ENCODE results near the gene TALDO1.
A peak's percentile ranks its signal among the peaks of the same experiment; 100 is the strongest.
"Not testable (repeated sequence)": the region's sequence is repeated elsewhere in the genome, so short reads cannot be mapped to it uniquely, and the experiment has no call there.

The TALDO1 gene

GRCh38 chr11:719214-720016, 27.8 kb upstream of the TALDO1 start:
- no peak for DNase-seq (ENCODE audit: low read depth in 2 of 2)

- no peak for DNase-seq (ENCODE audit: low read depth in 2 of 2)
Observed at GRCh38 chr11:720017-720641, 27.1 kb upstream of the TALDO1 start.

- no peak for DNase-seq (ENCODE audit: low read depth in 2 of 2)
Observed at GRCh38 chr11:720642-721246, 26.5 kb upstream of the TALDO1 start.

DNA sequence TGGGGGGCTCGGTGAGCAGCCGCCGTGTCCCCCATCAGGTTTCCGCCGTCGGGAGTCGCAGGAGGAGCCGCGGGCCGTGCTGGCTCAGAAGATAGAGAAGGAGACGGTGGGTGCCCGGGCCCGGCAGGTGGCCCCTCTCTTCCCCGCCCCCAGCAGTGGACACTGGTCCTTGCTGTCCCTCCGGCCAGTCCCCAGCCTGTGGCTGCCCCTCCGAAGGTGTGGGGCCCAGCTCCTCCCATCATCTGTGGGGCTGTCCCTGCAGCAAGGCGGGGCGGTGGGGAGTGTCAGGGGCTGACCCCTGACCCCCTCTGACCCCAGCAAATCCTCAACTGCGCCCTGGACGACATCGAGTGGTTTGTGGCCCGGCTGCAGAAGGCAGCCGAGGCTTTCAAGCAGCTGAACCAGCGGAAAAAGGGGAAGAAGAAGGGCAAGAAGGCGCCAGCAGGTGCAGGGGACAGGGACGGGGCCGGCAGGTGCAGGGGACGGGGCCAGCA, 26.0 kb upstream of the TALDO1 start:
- no peak for DNase-seq (ENCODE audit: low read depth in 2 of 2)

GRCh38 chr11:721741-722345, 25.4 kb upstream of the TALDO1 start:
- DNase-seq (ENCODE audit: low read depth in 2 of 2), result no peak

- DNase-seq (ENCODE audit: low read depth in 2 of 2), result no peak
Observed at GRCh38 chr11:722346-722811, 24.9 kb upstream of the TALDO1 start.

DNA sequence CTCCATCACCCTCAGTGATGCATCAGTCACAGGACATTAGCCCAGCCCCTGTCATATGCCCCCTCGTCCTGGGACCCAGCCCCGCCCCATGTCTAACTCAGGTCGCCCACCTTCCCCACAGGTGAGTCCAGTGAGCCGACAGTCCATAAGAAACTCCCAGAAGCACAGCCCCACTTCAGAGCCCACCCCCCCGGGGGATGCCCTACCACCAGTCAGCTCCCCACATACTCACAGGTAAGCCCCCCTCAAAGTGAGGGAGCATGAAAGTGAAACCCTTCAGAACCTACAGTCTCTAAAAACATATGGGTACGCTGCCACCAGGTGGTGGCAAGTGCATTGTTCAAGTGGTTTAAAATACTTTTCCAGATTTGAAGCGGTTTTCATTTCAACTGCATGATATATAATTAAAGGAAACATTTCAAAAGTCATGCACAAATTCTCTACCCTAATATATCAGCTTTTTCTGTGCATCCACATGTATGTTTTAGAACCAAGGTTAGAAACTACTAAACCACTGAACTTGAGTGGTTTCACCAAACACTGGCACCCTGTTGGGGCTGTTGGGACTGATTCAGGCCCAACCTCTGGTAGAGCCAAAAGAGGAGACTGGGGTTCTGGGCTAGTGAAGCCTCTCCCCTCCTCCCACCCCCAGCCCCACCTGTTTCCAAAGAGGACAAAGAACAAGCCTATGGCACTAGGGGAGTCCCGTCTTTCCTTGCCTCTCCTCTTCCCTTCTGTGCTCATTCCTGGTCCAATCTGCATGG, 24.0 kb upstream of the TALDO1 start:
- DNase-seq (ENCODE audit: low read depth in 2 of 2), result no peak

DNA sequence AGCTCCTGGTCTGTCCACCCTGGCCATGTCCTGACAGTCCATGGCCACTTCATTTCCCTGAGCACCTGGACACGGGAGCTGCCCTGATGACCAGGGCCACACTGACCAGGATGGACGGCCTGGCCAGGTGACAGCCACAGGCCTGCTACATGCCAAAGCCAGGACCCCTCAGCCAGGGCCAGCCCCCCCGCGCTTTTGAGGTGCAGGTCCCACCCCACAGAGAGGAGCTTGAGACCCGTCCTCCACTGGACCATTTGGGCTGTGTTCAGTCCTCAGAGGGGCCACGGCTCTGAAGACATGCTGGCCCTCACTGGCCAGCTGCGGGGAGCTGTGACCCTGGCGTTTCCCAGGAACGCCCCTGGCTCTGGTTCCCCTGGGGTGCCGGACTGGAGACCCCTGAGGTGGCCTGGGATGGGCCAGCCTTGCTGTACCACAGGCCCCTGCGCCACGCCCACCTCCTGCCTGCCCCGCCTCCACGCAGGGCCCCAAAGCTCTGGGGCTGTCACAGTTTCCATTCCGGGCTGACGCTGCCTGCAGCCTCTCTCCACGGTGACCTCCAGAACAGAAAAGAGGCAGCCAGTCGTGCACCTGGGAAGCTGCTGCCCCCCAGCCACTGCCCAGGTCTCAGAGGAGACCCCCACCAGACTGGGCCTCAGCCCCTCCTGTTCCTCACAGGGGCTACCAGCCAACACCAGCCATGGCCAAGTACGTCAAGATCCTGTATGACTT, 23.1 kb upstream of the TALDO1 start:
- no peak for DNase-seq (ENCODE audit: low read depth in 2 of 2)

- DNase-seq (ENCODE audit: low read depth in 2 of 2), result no peak
Observed at GRCh38 chr11:724778-725386, 22.4 kb upstream of the TALDO1 start.

DNA sequence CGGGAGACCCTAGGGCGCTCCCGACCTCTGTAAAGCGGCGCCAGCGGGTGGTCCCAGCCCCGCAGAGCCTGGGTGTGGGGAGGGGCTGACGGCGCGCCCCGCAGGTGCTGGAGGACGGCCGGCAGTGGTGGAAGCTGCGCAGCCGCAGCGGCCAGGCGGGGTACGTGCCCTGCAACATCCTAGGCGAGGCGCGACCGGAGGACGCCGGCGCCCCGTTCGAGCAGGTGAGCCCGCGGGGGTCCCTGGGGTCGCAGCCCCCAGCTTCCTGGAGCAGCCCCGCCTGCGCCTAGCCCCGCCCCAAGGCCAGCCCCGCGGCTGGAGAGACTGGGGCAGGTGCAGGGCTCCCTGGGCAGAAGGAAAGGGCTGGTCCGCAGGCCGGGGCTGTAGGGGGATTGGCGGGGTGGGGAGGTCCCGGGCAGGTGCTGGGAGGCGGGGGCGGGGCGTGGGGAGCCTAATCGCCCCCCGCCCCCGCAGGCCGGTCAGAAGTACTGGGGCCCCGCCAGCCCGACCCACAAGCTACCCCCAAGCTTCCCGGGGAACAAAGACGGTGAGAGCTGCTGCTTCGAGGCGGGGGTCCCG, 21.6 kb upstream of the TALDO1 start:
- DNase-seq (ENCODE audit: low read depth in 2 of 2), result no peak

GRCh38 chr11:726278-727220, 20.7 kb upstream of the TALDO1 start:
- no peak for DNase-seq (ENCODE audit: low read depth in 2 of 2)

- no peak for DNase-seq (ENCODE audit: low read depth in 2 of 2)
Observed at GRCh38 chr11:727281-727701, 20.0 kb upstream of the TALDO1 start.

DNA sequence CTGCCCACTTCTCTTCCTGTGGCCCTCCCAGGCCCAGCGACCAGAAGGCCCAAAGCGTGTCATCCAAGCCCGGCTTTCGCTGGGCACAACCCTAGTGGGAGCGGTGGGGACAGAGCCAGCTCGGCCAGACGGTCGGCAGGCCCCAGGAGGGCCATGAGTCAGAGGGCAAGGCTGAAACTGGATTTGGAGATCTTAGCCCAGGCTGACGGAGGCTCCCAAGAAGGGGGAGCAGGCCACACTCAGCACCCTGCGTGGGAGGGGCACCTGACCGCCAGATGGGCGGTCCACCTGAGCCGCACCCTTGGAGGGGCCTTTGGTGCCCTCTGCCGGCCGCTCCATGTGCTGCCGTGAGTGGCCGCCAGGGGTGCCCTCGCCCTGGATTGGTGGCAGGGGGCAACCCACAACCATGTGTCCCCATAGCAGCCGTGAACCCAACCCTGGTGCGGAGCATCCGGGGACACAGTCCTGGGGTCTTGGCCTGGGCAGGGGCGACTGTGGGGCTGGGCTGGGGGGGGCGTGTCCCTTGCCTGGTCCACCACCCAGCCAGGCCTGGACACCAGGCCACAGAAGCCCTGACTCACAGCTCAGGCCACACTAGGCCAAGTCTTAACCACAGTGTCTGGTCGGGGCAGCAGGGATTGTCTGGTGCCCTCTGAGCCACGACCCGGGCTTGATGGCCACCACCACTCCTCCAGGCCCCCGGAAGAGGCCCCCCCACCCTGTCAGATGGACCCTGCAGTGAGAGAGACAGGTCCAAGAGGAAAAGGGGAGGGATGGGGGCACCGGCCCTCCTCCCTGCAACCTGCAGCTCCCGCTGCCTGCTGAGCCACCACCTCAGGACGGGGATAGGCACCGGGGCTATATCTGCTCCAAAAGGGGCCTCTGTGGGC, 19.2 kb upstream of the TALDO1 start:
- peak; percentile 61 to 76 for DNase-seq (ENCODE audit: low read depth in 2 of 2)

- no peak for DNase-seq (ENCODE audit: low read depth in 2 of 2)
Observed at GRCh38 chr11:728901-729491, 18.3 kb upstream of the TALDO1 start.

DNA sequence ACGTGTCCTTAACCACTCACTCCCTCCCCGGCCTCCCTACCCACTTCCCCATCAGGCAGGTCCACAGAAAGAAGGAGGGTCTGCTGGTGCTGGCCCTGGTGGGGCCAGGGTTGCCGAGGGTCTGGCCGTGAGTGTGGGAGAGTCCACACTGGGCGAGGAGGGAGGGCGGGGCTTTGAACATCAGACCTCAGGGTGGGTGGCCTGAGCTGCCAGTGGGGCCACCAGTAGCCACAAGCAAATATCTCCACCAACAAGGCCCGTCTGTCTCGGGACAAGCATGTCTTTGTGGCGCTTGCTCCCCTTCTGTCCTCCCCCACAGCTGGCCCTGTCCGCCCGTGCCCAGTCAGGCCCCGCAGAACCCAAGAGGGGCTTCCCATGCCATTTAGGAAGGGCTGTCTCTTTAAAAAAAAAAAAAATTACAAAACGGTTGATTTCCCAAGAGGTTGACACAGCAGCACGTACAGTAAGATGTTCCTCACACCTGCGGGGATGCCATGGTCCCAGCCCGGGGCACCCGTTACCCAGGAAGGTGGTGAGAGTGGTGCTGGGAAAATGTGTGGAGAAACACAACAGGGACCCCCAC, 17.7 kb upstream of the TALDO1 start:
- DNase-seq (ENCODE audit: low read depth in 2 of 2), result no peak

- no peak for DNase-seq (ENCODE audit: low read depth in 2 of 2)
Observed at GRCh38 chr11:733072-733471, 14.2 kb upstream of the TALDO1 start.

- DNase-seq (ENCODE audit: low read depth in 2 of 2), result not testable (repeated sequence)
Observed at GRCh38 chr11:734541-734940, 12.7 kb upstream of the TALDO1 start.
